Colon (tissue), 2 donors: ENCODE results near the gene TMEM185B.

ENCODE experiments used
- FAIRE-seq: peaks from 2 replicates; lab custom pipeline; 2012; peaks lifted over from hg19 to GRCh38; lab: Jason Lieb, UNC
- donor health status: control.
- donor health status: control.

TMEM185B gene

GRCh38 chr2:120230515-120231471 lies 7.6 kb upstream of the TMEM185B start:
- no peak for FAIRE-seq

GRCh38 chr2:120229341-120229740 lies 6.1 kb upstream of the TMEM185B start:
- no peak for FAIRE-seq

- FAIRE-seq = no peak
Measured at GRCh38 chr2:120228503-120228902, 5.3 kb upstream of the TMEM185B start.

- FAIRE-seq = no peak
Measured at GRCh38 chr2:120227111-120227991, 4.2 kb upstream of the TMEM185B start.

- no peak for FAIRE-seq
Measured at GRCh38 chr2:120226316-120226715, 3.1 kb upstream of the TMEM185B start.

- FAIRE-seq = no peak
Measured at GRCh38 chr2:120225549-120226065, 2.4 kb upstream of the TMEM185B start.

GRCh38 chr2:120224735-120225548 lies 1.7 kb upstream of the TMEM185B start:
- FAIRE-seq = no peak

GRCh38 chr2:120224256-120224655 lies 1.1 kb upstream of the TMEM185B start:
- FAIRE-seq = no peak

GRCh38 chr2:120222186-120223033 lies 790 bp downstream of the TMEM185B start:
- no peak for FAIRE-seq

GRCh38 chr2:120221616-120222015 lies 1.6 kb downstream of the TMEM185B start:
- no peak for FAIRE-seq

GRCh38 chr2:120220756-120221155 lies 2.4 kb downstream of the TMEM185B start:
- no peak for FAIRE-seq

GRCh38 chr2:120219766-120220165 lies 3.4 kb downstream of the TMEM185B start:
- no peak for FAIRE-seq

GRCh38 chr2:120219291-120219690 lies 3.9 kb downstream of the TMEM185B start:
- FAIRE-seq = no peak

GRCh38 chr2:120218181-120218580 lies 5.0 kb downstream of the TMEM185B start:
- FAIRE-seq = no peak

- no peak for FAIRE-seq
Measured at GRCh38 chr2:120210270-120210693, 12.9 kb downstream of the TMEM185B start.

GRCh38 chr2:120209427-120210269 lies 13.6 kb downstream of the TMEM185B start:
- FAIRE-seq = no peak

GRCh38 chr2:120208381-120209353 lies 14.5 kb downstream of the TMEM185B start:
- no peak for FAIRE-seq

GRCh38 chr2:120206022-120206581 lies 17.1 kb downstream of the TMEM185B start:
- FAIRE-seq = no peak
